SK-N-SH treated with all-trans-retinoic acid at 6 μM for 48 hours (cell line): ENCODE data around the gene PCARE.

Experiments used
- ARNTL ChIP-seq: fragments of 450-650 bp; formaldehyde crosslinking; IDR thresholded peaks from 2 replicates; pipeline ENCODE4 v1.5.0; 2020; ENCODE audit warnings: low read depth, mild to moderate bottlenecking, moderate library complexity, borderline replicate concordance
- OSR1 ChIP-seq: fragments of 250-450 bp; sonication (Bioruptor Pico); IDR thresholded peaks from 2 replicates; pipeline ENCODE4 v1.8.0; 2022; ENCODE audit warnings: moderate library complexity, mild to moderate bottlenecking, inconsistent platforms
- PATZ1 ChIP-seq: fragments of 250-450 bp; sonication (Bioruptor Pico); IDR thresholded peaks from 2 replicates; pipeline ENCODE4 v1.8.0; 2020; ENCODE audit warnings: mild to moderate bottlenecking, moderate library complexity, borderline replicate concordance
- SNAI2 ChIP-seq: fragments of 250-450 bp; sonication (Bioruptor Pico); IDR thresholded peaks from 2 replicates; pipeline ENCODE4 v1.5.0; 2020; ENCODE audit warnings: mild to moderate bottlenecking, moderate library complexity
- TCF4 ChIP-seq: fragments of 250-450 bp; sonication (Bioruptor Pico); IDR thresholded peaks from 2 replicates; pipeline ENCODE4 v1.8.0; 2021; ENCODE audit warnings: mild to moderate bottlenecking, moderate library complexity, borderline replicate concordance
- TOX ChIP-seq: fragments of 250-450 bp; sonication (Bioruptor Pico); IDR thresholded peaks from 2 replicates; pipeline ENCODE4 v1.8.0; 2021; ENCODE audit warnings: mild to moderate bottlenecking, moderate library complexity, borderline replicate concordance
- TSHZ2 ChIP-seq: fragments of 250-450 bp; sonication (Bioruptor Pico); IDR thresholded peaks from 2 replicates; pipeline ENCODE4 v1.5.0; 2020; ENCODE audit warnings: mild to moderate bottlenecking, moderate library complexity
- ZC3H10 ChIP-seq: fragments of 250-450 bp; sonication (Bioruptor Pico); IDR thresholded peaks from 2 replicates; pipeline ENCODE4 v1.5.1; 2021; ENCODE audit warnings: mild to moderate bottlenecking, moderate library complexity
- ZFP30 ChIP-seq: fragments of 450-650 bp; formaldehyde crosslinking; IDR thresholded peaks from 2 replicates; pipeline ENCODE4 v1.5.0; 2022; ENCODE audit warnings: mild to moderate bottlenecking, moderate library complexity
- ZNF565 ChIP-seq: fragments of 450-650 bp; formaldehyde crosslinking; conservative IDR thresholded peaks from 2 replicates; pipeline ENCODE4 v1.5.0; 2020; ENCODE audit warnings: low read depth, mild to moderate bottlenecking, moderate library complexity
- TF ChIP-seq, protein P1 (sequence below): fragments of 250-450 bp; sonication (Bioruptor Pico); IDR thresholded peaks from 2 replicates; pipeline ENCODE4 v1.5.1; 2020; ENCODE audit warnings: low read depth, mild to moderate bottlenecking, moderate library complexity
- TF ChIP-seq, protein P2 (sequence below): fragments of 250-450 bp; sonication (Bioruptor Pico); IDR thresholded peaks from 2 replicates; pipeline ENCODE4 v1.8.0; 2021; ENCODE audit warnings: low read depth, mild to moderate bottlenecking, moderate library complexity, borderline replicate concordance

DNA sequence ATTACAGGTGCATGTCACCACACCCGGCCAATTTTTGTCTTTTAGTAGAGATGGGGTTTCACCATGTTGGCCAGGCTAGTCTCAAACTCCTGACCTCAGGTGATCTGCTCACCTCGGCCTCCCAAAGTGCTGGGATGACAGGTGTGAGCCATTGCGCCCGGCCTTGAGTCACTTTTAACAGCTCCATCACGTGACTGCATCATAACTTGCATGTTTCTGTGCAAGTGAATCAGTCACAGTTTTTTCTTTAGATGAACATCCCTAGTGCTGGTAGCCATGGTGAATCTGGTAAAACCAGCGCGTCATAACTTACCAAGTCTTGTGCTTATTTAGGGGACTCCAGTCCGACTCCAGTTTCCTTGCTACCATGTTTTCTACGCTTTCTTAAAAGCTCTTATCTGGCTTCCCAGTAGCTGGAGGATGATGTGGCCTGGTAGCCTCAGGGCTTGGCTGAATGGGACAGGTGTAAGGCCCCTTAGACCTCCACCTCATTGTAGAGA lies 33.1 kb downstream of the PCARE start:
- TF ChIP-seq PATZ1 (CRISPR knock-in tag) (no peak), OSR1 (CRISPR knock-in tag) (no peak), TSHZ2 (CRISPR knock-in tag) (no peak), ZFP30 (CRISPR knock-in tag) (no peak), ZNF565 (no peak), TCF4 (CRISPR knock-in tag) (no peak), TOX (CRISPR knock-in tag) (no peak), ARNTL (CRISPR knock-in tag) (no peak), ZC3H10 (CRISPR knock-in tag) (no peak), SNAI2 (CRISPR knock-in tag) (no peak)
- TF ChIP-seq, protein P1, sequence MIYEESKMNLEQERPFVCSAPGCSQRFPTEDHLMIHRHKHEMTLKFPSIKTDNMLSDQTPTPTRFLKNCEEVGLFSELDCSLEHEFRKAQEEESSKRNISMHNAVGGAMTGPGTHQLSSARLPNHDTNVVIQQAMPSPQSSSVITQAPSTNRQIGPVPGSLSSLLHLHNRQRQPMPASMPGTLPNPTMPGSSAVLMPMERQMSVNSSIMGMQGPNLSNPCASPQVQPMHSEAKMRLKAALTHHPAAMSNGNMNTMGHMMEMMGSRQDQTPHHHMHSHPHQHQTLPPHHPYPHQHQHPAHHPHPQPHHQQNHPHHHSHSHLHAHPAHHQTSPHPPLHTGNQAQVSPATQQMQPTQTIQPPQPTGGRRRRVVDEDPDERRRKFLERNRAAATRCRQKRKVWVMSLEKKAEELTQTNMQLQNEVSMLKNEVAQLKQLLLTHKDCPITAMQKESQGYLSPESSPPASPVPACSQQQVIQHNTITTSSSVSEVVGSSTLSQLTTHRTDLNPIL (CRISPR knock-in tag) = no peak
- TF ChIP-seq, protein P2, sequence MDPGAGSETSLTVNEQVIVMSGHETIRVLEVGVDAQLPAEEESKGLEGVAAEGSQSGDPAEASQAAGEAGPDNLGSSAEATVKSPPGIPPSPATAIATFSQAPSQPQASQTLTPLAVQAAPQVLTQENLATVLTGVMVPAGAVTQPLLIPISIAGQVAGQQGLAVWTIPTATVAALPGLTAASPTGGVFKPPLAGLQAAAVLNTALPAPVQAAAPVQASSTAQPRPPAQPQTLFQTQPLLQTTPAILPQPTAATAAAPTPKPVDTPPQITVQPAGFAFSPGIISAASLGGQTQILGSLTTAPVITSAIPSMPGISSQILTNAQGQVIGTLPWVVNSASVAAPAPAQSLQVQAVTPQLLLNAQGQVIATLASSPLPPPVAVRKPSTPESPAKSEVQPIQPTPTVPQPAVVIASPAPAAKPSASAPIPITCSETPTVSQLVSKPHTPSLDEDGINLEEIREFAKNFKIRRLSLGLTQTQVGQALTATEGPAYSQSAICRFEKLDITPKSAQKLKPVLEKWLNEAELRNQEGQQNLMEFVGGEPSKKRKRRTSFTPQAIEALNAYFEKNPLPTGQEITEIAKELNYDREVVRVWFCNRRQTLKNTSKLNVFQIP (CRISPR knock-in tag) = no peak
